ENCODE data around the gene LDB3. TPM values are rescaled to one million over a fixed set of nuclear protein-coding genes. Genes with fewer than 3 reads are reported as not detected.

Gene LDB3
- total RNA-seq, 1 experiment from 2014 or later = 0.04 TPM

DNA sequence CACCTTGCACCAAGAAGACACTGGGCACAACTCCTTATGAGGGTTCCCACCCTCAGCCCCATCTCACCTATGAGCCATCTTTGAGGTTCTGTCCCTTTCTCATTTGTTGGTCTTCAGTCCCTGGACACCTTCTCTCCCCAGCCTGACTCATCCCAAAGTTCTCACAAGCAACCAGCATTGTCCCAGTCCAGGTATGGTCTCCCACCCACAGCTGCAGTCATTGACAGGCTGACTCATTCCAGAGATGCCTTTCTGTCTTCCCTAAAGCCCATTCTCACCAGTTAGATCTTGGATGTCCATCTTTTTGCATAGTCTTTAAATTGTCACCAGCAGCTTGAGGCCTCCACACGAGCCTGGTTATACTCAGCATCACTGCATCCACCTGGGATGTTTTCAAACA lies 61.4 kb downstream of the LDB3 start:
- no peak for TF ChIP-seq EZH2phosphoT487 (IDR thresholded peaks at IDR 0.05; ENCODE audit: borderline replicate concordance, low read length)
- TF ChIP-seq, protein P1, sequence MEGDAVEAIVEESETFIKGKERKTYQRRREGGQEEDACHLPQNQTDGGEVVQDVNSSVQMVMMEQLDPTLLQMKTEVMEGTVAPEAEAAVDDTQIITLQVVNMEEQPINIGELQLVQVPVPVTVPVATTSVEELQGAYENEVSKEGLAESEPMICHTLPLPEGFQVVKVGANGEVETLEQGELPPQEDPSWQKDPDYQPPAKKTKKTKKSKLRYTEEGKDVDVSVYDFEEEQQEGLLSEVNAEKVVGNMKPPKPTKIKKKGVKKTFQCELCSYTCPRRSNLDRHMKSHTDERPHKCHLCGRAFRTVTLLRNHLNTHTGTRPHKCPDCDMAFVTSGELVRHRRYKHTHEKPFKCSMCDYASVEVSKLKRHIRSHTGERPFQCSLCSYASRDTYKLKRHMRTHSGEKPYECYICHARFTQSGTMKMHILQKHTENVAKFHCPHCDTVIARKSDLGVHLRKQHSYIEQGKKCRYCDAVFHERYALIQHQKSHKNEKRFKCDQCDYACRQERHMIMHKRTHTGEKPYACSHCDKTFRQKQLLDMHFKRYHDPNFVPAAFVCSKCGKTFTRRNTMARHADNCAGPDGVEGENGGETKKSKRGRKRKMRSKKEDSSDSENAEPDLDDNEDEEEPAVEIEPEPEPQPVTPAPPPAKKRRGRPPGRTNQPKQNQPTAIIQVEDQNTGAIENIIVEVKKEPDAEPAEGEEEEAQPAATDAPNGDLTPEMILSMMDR (conservative IDR thresholded peaks at IDR 0.05; ENCODE audit: low read depth, low read length) = no peak
- no peak for TF ChIP-seq EZH2 (IDR thresholded peaks at IDR 0.05; ENCODE audit: low read length, unreplicated experiment)

DNA sequence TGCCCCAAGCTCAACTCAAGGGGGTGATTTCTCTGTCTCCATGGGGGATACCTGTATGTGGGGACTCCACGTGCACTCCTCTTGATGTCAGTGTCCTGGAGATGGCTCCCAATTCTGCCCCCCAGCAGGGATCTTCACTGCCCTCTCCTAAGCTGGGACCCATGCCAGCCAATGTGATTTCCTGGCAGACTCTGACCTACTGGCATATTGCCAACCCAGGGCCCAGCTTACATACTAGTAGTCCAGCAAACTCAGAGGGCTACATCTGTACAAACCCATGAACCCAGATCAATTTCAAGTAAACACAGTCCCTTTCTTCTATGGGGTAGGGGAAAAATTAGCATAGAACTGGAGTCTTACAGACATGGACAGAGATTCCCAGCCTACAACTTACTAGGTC lies 61.9 kb downstream of the LDB3 start:
- POLR2A ChIA-PET (ENCODE audit: unreplicated experiment) = no interaction called here
- CTCF ChIA-PET = no interaction called here
- ATAC-seq = no peak

More for the DNA sequence above, 61.4 kb downstream of the LDB3 start:
- Histone ChIP-seq H3K9me2 (replicated peaks; ENCODE audit: low read length) (no peaks in the 10 kb centered on the region), H3K27ac (ENCODE audit: low read length) (no peak overlapping the region), H3K4me1 (ENCODE audit: insufficient read depth, low read length) (no peaks in the 10 kb centered on the region; the same call in 1 of the 2 replicates), H3K4me2 (ENCODE audit: low read length) (no peak overlapping the region), H3K9me3 (ENCODE audit: low read length) (no peaks in the 10 kb centered on the region), H4K20me1 (ENCODE audit: low read length) (no peaks in the 10 kb centered on the region), H3K27me3 (ENCODE audit: low read length) (no peaks in the 10 kb centered on the region), H3K79me2 (ENCODE audit: low read length) (no peaks in the 10 kb centered on the region), H3K36me3 (ENCODE audit: low read depth, low read length) (no peaks in the 10 kb centered on the region), H3F3A (ENCODE audit: low read length, unreplicated experiment) (no peaks in the 10 kb centered on the region), H2AFZ (ENCODE audit: low read length) (no peak overlapping the region), H3K4me3 (ENCODE audit: low read length) (no peak overlapping the region), H3K9ac (ENCODE audit: low read length) (no peak overlapping the region)
- intact Hi-C loops (cut with micrococcal nuclease) = no loop called here
- no peak for ATAC-seq
- POLR2A ChIA-PET (ENCODE audit: unreplicated experiment) = no interaction called here
- no peak for DNase-seq
- BruUV-seq (replicated peaks) = no TSS peak
- CTCF ChIA-PET = no interaction called here

DNA sequence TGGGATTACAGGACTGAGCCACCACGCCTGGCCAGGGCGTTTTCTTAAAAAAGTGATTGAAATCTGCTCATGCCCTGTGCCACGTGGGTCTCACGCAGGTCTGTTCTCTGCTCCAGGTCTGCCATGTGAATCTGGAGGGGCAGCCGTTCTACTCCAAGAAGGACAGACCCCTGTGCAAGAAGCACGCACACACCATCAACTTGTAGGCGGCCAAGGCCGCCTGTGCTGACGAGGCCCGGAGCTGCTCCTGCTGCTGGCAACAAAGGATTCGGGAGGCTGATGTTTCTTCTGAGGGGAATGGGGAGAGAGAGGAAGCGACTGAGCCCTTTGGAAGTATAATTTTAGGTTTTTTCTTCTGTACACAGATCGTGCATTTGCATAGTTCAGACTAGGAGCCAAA lies 64.5 kb downstream of the LDB3 start:
- POLR2A ChIA-PET (ENCODE audit: unreplicated experiment) = no interaction called here
- no peak overlapping the region for H3K4me2 ChIP-seq (ENCODE audit: low read length)
- no peak overlapping the region for H2AFZ ChIP-seq (ENCODE audit: low read length)
- intact Hi-C loops (cut with micrococcal nuclease) = no loop called here
- H3F3A ChIP-seq (ENCODE audit: low read length, unreplicated experiment) = no peaks in the 10 kb centered on the region
- no peak overlapping the region for H3K9ac ChIP-seq (ENCODE audit: low read length)
- no peaks in the 10 kb centered on the region for H3K9me2 ChIP-seq (replicated peaks; ENCODE audit: low read length)
- TF ChIP-seq EZH2 (IDR thresholded peaks at IDR 0.05; ENCODE audit: low read length, unreplicated experiment) (no peak), EZH2phosphoT487 (IDR thresholded peaks at IDR 0.05; ENCODE audit: borderline replicate concordance, low read length) (no peak)
- TF ChIP-seq, protein P1 (conservative IDR thresholded peaks at IDR 0.05; ENCODE audit: low read depth, low read length) = no peak
- no peaks in the 10 kb centered on the region for H3K79me2 ChIP-seq (ENCODE audit: low read length)
- H3K4me3 ChIP-seq (ENCODE audit: low read length) = no peak overlapping the region
- CTCF ChIA-PET = no interaction called here
- no peaks in the 10 kb centered on the region for H3K36me3 ChIP-seq (ENCODE audit: low read depth, low read length)
- no peaks in the 10 kb centered on the region; the same call in 1 of the 2 replicates for H3K4me1 ChIP-seq (ENCODE audit: insufficient read depth, low read length)
- H4K20me1 ChIP-seq (ENCODE audit: low read length) = no peaks in the 10 kb centered on the region
- DNase-seq (no peak), ATAC-seq (no peak)
- no TSS peak for BruUV-seq (replicated peaks)
- H3K9me3 ChIP-seq (ENCODE audit: low read length) = no peaks in the 10 kb centered on the region
- H3K27ac ChIP-seq (ENCODE audit: low read length) = no peak overlapping the region
- H3K27me3 ChIP-seq (ENCODE audit: low read length) = no peaks in the 10 kb centered on the region

More for the DNA sequence above, 61.9 kb downstream of the LDB3 start:
- Histone ChIP-seq H2AFZ (ENCODE audit: low read length) (no peak overlapping the region), H3K36me3 (ENCODE audit: low read depth, low read length) (no peaks in the 10 kb centered on the region), H3K4me3 (ENCODE audit: low read length) (no peak overlapping the region), H3K27ac (ENCODE audit: low read length) (no peak overlapping the region), H4K20me1 (ENCODE audit: low read length) (no peaks in the 10 kb centered on the region), H3K27me3 (ENCODE audit: low read length) (no peaks in the 10 kb centered on the region), H3K79me2 (ENCODE audit: low read length) (no peaks in the 10 kb centered on the region), H3K9me2 (replicated peaks; ENCODE audit: low read length) (no peaks in the 10 kb centered on the region), H3F3A (ENCODE audit: low read length, unreplicated experiment) (no peaks in the 10 kb centered on the region), H3K4me1 (ENCODE audit: insufficient read depth, low read length) (no peaks in the 10 kb centered on the region; the same call in 1 of the 2 replicates), H3K9me3 (ENCODE audit: low read length) (no peaks in the 10 kb centered on the region), H3K9ac (ENCODE audit: low read length) (no peak overlapping the region), H3K4me2 (ENCODE audit: low read length) (no peak overlapping the region)
- intact Hi-C loops (cut with micrococcal nuclease) = no loop called here
- TF ChIP-seq, protein P1 (conservative IDR thresholded peaks at IDR 0.05; ENCODE audit: low read depth, low read length) = no peak
- TF ChIP-seq EZH2 (IDR thresholded peaks at IDR 0.05; ENCODE audit: low read length, unreplicated experiment) = no peak
- no TSS peak for BruUV-seq (replicated peaks)
- no peak for DNase-seq
